Activated CD4-positive, CD25-positive, alpha-beta regulatory T cell treated with anti-CD3 and anti-CD28 coated beads, Interleukin-2, amount 50 U/mL, for 24 hours (primary cell): Measurements from ENCODE around the gene SIGLEC15.
"Not testable (repeated sequence)": the region's sequence is repeated elsewhere in the genome, so short reads cannot be mapped to it uniquely, and the experiment has no call there.

Experiments
- ATAC-seq, 2 donors: fragments of 150-1000 bp; cut with Tn5 transposase; one replicate each; pipeline ENCODE4 v1.10.0; 2021; ENCODE audit warnings: mild to moderate bottlenecking in 1 of 2, moderate library complexity in 1 of 2

The SIGLEC15 gene

DNA sequence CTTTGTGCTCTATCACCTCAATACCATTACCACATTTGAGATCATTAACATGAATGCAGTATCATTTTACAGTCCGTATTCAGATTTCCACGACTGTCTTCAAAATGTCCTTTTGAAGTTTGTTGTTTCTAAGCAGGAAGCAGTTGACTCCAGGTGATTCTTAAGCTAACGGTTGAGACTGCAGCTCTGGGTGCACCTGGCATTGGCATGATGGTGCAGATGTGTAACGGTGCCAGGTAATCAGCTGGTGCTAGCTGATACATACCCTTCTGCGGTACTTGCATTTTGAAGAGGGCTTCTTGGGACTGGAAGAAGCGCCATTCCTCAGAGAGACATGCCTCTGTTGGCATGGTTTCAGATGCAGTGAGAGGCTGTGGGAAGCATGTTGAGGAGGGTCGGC is 19.5 kb downstream of the SIGLEC15 start:
- ATAC-seq, result no peak

DNA sequence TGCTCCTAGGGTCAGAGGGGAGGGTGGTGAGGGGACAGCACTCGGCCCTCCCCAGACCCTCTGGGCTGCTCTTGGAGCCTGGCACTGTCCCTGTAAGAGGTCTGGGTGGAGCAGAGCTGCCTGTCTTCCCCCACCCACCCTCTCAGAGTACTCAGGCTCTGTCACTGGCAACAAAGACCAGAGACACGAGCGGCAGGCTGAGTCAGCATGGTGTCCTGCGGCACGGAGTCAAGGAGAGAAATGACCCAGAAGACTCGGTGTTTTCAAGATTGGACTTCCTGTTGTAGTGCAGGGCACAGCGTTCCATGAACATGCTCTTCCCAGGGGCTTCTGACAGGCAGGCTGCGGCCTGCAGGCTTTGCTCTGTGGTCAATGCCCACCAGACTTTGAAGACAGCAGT is 19.9 kb downstream of the SIGLEC15 start:
- ATAC-seq, result no peak

DNA sequence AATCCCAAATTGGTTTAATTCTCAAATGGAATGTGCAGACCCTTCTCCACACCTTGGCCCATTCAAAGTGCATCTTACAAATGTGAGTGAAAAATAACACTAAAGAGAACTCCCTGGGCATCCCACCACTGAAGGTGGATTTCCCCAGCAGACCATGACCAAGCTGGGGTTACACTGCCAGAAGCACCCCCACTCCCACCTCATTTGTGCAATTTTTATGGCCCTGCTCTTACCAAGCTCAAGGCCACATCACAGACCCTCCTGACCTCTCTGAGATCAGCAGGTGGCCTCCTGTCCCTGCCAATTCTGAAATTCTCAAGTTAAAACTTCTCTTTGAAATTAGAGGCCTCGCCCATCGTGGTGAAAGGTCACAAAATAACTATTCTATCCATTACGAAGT is 21.6 kb downstream of the SIGLEC15 start:
- no peak for ATAC-seq

DNA sequence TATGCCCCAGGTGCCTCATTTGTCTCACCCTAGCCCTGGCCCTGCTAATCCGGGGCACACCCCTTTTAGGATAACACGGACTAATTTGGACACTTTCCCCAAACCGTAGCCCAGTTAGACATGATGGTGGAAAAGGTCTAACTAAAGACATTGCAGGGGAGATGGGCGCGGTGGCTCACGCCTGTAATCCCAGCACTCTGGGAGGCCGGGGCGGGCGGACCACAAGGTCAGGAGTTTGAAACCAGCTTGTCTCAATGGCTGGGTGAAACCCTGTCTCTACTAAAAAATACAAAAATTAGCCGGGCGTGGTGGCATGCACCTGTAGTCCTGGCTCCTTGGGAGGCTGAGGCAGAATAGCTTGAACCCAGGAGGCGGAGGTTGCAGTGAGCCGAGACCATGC is 23.2 kb downstream of the SIGLEC15 start:
- ATAC-seq, result not testable (repeated sequence)

DNA sequence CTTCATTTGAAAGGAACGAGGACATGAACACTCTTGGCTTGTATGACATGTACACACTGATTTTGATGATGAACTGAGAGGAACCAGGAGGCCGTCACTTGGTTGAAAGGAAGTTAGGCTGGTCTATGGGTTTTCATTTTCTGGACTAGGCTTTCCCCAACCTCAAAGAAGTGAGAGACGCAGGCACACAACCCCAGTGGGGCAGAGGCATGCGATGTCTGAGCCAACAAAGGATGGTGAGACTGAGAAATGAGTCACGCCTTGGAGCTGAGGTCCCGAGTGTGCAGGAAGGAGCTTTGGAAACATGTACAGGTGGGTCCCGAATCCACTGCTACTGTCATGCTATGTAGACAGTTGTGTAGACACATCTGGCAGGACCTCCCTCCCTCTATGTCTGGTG is 24.1 kb downstream of the SIGLEC15 start:
- ATAC-seq, result no peak

DNA sequence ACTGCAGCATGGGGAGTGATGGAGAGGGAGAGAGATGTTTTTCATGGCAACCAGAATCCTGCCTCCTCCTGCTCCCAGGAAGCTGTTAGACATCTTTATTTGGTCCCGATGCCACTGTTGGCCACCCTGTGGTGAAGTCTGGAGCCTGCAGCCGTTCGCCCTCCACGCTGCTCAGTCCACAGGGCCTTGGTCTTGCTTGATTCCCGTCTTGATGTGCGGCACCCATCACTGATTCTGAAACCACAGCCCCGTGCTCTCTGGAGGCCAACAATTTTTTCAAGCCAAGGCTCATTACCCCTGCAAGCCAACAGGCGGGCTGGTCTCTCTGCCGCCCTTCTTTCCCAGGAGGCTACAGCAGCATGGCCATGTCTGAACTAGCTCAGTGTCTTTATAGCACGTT is 24.5 kb downstream of the SIGLEC15 start:
- no peak for ATAC-seq

DNA sequence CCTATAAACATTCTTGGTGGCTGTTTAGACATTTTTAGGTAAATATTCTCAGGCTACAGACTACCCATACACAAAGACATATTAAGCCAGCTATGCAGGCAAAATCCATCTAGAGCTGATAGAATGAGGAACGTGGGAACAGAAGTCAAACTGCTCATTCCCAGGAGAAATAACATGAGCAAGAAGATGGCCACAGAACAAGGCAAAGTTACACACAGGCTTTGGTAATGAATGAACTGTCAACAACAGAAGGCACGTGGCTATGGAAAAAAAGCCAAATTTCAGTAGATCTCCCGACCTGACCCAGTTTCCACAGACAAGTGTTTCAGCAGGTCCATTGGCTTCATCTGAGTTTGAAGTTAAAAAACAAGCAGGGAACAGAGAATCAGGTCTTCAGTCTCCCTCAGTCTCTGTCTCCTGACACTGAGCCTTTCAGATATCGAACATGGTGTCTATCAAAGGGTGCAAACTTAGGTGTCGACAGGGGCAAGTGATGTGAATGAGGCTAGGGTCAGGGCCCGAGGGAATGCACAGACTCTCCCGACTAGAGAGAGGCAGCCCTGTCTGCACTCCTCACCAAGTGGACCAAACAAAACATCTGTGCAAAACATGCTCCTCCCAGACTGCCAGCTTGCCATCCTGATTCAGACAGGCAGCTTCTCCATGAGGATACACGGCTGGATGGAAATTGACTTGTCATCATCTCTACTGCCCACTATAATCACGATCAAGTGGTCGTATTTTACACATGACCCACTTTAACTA is 25.9 kb downstream of the SIGLEC15 start:
- ATAC-seq, result no peak

GRCh38 chr18:45852631-45853030 is 27.2 kb downstream of the SIGLEC15 start:
- no peak for ATAC-seq

GRCh38 chr18:45854036-45854586 is 28.6 kb downstream of the SIGLEC15 start:
- ATAC-seq, result no peak

GRCh38 chr18:45856531-45856930 is 31.1 kb downstream of the SIGLEC15 start:
- ATAC-seq, result no peak

GRCh38 chr18:45859334-45859733 is 33.9 kb downstream of the SIGLEC15 start:
- ATAC-seq, result no peak

DNA sequence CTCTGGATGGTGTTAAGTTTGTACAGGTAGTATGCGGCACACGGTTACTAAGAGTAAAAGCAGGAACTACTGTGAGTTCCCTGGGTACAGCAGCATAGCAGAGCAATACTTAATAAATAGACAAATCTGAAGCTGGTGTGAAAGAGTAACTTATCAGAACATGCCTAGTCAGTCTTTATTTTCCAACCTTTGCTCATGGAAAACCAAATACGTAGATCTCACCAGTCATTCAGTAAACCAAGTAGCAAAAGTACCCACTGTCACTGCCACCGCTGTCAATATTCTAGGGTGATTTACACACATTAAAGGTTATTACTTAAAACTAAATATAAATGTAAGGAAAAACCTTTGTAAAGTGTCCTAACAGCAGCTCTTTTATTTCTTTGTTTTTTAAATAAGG is 35.0 kb downstream of the SIGLEC15 start:
- no peak for ATAC-seq

DNA sequence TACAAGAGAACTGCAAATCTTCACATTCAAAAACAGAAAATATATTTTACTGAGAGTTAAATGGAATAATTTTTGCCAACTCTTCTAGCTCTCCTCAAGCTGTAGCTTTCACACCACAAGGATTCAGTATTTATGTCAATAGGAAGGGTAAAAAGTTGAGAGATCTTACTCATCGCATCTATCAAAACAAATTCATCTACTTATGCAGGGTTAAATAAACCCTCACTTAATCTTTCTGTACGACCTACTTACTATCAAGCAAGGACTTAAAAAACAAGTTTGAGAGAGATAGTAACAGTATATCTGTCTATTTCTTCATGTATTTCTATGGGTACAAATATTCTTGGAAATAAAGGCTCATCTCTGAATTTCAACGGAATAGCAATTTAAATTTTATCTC is 35.5 kb downstream of the SIGLEC15 start:
- no peak for ATAC-seq

GRCh38 chr18:45861926-45862325 is 36.5 kb downstream of the SIGLEC15 start:
- ATAC-seq, result no peak

DNA sequence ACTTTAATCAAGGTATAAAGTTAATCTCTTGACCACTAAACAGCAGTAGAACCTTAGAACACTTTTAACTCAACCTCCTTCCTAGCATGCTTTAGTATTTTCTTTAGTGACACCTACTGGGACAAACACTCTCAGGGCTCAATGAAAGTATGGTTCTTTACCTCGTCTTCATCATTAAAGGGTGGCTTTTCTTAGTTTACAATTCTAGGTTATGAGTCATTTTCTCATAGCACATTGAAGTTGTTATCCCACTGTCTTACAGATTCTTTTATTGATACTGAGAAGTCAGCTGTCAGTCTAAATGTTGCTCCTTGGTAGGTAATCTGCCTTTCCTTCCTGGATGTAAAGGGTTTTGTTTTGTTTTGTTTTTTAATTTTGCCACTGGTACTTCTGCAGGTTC is 38.0 kb downstream of the SIGLEC15 start:
- ATAC-seq, result peak; percentile 25 to 58

GRCh38 chr18:45864081-45864480 is 38.6 kb downstream of the SIGLEC15 start:
- no peak for ATAC-seq

DNA sequence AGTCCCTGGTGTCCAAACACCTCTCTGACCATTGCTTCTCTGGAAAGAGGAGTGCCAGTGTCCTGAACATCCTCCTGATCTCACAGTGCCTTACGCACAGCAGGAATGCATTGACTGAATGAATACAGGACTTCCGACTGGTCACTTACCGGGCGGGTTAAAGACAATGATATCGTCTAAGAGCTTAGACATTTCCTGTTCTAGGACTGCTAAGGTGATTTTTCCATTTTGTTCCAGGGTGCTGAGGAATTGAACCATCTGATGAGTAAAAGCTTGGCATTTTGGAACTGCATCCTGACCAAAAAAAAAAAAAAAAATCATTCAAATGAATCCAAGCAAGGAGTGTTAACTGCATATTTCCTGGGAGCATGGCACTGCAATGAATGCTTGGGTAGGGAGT is 40.0 kb downstream of the SIGLEC15 start:
- no peak for ATAC-seq

DNA sequence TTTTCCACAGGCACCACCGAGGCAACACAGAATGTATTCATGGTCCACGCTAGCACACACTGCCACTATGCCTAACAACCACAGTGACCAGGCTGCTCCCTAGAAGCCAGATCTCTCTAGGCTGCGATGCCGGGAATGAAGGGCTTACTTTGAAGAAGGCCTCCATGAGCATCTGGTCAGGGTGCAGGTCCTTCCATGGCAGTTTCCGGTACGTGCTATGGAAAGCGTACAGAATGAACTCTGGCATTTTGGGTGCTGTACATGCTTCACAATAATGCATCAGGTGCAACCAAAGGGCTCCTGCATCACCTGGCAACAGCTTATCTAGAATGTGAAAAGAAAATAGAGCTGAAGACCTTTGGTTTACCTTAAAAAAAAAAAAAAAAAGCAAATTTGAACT is 44.9 kb downstream of the SIGLEC15 start:
- ATAC-seq, result no peak

GRCh38 chr18:45871431-45872084 is 46.1 kb downstream of the SIGLEC15 start:
- ATAC-seq, result no peak

- ATAC-seq, result peak; percentile 92 to 95
These were observed 49.2 kb downstream of the SIGLEC15 start for GRCh38 chr18:45874491-45875184.

DNA sequence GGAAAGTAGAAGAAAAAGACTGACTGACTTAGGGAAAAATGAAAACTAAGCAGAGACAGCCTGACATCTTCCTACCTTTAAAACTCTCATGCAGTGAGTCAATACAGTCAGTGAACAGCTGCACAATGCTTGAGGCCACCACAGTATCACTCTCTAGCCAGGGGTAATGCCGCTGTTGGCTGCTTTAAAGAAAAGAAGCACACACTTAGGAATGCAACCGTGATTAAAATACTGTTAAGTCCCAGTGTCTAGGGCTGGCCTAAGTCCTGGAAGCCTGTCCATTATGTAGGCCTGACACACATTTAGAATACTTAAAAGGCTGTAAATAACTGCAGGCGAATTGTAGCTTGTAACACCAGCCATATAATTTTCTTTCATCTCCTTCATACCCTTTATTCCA is 50.7 kb downstream of the SIGLEC15 start:
- ATAC-seq, result no peak

DNA sequence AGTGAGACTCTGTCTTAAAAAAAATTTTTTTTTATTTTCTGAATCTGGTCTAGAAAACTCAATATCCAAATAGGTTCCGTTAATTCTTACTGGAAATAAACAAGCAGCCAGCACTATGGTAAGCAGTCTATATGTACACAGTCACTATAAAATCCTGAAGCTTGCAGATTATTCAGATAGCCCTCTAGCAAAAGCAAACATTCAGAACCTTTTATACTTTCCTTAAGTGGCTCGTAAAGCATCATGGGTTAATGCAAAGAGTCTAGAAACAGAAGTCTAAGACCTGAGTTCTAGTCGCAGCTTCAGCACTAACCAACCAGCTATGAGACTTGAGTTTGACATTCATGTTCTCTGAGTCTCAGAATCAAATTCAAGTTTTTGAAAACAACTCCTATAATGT is 51.9 kb downstream of the SIGLEC15 start:
- no peak for ATAC-seq
